Fibroblast of upper back skin (primary cell): ENCODE data around the gene PKP1.
"Not testable (repeated sequence)": the region's sequence is repeated elsewhere in the genome, so short reads cannot be mapped to it uniquely, and the experiment has no call there.

Experiments
- DNase-seq: peaks from one replicate; pipeline ENCODE4 v3.0.0-alpha.2; 2013

Gene PKP1, protein sequence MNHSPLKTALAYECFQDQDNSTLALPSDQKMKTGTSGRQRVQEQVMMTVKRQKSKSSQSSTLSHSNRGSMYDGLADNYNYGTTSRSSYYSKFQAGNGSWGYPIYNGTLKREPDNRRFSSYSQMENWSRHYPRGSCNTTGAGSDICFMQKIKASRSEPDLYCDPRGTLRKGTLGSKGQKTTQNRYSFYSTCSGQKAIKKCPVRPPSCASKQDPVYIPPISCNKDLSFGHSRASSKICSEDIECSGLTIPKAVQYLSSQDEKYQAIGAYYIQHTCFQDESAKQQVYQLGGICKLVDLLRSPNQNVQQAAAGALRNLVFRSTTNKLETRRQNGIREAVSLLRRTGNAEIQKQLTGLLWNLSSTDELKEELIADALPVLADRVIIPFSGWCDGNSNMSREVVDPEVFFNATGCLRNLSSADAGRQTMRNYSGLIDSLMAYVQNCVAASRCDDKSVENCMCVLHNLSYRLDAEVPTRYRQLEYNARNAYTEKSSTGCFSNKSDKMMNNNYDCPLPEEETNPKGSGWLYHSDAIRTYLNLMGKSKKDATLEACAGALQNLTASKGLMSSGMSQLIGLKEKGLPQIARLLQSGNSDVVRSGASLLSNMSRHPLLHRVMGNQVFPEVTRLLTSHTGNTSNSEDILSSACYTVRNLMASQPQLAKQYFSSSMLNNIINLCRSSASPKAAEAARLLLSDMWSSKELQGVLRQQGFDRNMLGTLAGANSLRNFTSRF

DNA sequence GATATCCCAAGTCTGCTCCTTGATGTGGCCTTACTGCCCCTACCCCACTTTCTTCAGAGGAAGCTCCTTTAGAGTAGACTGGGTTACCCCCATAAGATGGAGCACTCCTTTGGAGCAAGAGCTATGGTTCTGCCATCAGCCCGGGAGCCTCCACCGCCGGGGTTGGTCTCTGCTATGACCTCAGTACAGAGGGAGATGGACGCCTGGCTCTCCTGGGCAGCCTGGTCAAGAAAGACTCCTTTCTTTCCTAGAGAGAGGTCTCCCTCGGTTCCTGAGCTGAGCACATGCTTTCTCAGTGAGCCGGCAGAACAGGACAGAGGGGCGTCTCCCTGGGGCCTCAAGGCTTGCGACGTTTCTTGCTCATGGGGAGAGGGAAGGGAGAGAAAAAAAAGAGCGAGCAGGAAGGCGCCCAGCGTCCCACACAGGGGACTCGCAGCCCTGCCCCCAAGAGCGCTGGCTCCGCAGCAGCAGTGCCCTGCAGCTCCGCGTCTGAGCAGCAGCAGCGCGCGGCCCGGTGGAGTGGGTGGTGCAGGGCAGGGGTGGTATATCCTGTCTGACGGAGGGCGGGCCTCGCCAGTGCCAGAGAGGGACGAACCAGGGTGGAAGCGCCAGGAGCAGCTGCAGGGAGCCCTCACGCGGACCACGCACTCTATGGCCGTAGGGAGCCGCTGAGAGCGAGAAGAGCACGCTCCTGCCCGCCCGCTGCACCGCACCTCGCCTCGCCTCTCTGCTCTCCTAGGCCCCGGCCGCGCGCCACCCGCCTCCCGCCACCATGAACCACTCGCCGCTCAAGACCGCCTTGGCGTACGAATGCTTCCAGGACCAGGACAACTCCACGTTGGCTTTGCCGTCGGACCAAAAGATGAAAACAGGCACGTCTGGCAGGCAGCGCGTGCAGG, at the start of gene PKP1:
TSS of gene PKP1 (plus strand) at position 576 of the 899 bp plus-strand sequence. CDS start at position 773, 197 bp downstream.
- DNase-seq: no peak

DNA sequence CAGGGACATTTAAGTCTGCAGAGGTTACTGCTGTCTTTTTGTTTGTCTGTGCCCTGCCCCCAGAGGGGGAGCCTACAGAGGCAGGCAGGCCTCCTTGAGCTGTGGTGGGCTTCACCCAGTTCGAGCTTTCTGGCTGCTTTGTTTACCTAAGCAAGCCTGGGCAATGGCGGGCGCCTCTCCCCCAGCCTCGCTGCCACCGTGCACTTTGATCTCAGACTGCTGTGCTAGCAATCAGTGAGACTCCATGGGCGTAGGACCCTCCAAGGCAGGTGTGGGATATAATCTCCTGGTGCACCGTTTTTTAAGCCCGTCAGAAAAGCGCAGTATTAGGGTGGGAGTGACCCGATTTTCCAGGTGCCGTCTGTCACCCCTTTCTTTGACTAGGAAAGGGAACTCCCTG, 43.7 kb upstream of the PKP1 start:
- not testable (repeated sequence) for DNase-seq

DNA sequence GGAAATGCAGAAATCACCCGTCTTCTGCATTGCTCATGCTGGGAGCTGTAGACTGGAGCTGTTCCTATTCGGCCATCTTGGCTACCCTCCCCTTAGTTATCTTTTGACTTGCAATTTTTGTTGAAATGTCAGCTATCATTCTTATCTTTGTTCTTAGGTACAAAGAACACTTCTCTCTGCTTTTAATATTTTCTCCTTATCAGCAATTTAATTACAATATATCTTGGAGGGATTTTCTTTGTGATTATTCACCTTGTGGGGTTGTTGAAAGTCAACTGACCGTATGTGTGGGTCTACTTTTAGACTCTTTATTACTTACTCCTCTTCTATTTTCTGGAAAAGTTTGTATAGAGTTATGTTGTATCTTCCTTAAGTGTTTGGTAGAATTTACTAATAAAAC, 43.1 kb upstream of the PKP1 start:
- DNase-seq: no peak

DNA sequence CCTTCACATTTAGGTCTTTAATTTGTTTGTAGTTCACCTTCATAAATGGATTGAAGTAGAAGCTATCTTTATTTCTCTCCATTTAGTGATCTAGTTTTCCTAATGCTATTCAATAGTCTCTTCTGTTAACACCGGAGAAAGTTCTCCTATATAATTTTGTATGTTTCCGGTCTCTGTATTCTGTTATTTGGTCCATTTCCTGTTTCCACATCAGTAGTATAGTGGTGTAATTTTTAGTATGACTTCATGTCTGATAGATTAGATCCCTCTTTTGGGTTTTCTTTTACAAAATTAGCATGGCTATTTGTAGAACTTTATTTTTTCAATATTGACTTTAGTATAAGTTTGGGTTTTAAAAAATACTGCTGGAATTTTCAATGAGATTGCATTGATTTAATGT, 41.6 kb upstream of the PKP1 start:
- DNase-seq: no peak

DNA sequence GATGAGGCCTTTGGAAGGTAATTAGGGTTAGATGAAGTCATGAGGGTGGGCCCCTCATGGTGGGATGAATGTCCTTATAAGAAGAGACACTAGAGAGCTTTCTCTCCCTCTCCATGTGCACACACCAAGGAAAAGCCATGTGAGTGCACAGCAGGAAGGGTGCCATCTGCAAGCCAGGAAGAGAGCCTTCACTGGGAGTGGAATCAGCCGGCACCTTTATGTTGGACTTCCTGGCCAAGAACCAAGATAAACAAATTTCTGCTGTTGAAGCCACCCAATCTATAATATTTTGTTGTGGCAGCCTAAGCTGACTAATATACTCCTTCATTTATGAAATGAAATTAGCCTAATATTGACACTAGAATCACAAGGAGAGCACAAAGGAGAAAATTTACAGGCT, 38.2 kb upstream of the PKP1 start:
- no peak for DNase-seq

DNA sequence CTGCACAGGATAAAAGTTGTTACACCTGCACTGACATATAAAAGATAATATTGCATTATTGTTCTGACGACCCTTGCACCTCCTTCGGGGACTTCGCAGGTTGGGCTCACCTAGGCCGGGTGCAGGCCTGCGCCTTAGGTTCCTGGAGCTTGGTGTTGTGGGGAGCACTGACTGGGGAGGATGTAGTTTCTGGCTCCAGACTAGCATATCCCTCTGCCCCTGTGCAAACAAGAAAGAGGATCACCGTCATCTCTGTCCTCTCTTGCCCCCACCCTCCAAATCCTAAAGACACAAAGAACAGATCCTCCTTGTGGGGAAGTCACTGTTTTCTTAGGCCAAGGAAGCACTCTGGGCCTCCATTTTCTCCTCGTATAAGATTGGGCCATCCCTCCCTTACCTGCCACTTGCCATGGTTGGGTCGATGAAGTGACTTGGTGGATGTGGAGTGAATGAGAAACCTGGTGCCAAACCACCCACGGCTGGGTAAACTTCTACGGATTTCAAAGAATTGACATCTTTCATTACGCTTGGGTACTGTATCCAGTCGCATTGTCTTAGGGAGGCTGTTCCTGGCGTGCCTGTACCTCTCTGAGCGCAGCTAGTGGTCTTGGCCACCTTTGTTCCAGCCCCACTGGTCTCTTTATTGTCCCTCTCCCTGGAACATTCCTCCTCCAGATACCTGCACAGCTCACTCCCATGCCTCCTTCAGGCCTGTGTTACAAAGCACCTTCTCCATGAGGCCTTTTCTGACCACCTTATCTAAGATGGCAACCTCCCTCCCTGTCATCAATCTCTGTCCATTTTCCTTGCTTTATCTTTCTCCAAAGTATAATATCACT, 34.4 kb upstream of the PKP1 start:
- DNase-seq: no peak

DNA sequence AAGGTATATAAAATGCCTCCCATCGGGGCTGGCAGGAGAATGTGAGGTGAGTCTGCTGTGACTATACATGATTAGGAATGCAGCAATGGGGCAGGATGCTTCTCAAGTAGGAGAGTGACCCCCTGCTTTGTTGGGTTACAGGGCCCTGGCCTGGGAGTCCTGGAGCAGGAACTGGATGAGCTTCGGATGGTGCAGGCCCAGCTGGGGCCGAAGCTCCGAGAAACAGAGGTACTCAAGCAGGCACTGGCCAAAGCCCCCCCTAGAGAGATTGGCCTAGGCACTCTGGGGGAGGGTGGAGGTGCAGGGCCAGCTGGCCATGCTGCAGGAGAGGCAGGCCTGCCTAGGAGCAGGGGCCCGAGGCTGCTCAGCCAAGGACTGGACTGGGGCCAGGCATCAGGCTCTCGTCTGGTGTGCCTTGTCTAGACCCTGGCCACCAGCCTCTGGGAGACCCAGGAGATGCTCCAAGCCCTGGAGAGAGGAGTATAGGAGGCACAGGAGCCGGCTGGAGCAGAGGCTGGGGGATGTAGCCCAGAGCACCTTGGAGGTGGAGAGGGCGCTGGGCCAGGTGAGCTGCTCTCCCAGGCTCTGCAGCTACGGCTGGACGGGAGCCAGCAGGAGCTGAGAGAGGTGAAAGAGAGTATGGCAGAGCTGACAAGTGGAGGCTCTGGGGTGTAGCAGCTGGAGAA, 32.8 kb upstream of the PKP1 start:
- no peak for DNase-seq

DNA sequence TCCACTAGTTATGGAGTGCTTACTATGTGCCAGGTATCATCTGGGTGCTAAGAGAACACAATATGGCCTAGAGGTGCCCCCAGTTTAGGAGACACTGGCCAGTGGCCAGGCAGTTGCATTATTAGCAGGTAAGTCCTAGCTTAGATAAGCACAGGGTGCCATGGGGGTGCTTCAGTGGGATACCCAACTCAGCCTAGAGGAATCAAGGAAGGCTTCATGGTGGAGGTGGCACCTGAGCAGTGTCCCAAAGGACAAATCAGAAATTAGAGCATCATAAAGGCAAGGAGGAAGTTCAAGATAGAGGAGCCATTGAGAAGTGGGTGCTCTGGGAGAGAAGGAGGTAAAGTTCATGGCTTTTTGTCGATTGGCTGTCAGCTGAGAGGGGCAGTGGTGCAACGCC, 31.9 kb upstream of the PKP1 start:
- DNase-seq: no peak

DNA sequence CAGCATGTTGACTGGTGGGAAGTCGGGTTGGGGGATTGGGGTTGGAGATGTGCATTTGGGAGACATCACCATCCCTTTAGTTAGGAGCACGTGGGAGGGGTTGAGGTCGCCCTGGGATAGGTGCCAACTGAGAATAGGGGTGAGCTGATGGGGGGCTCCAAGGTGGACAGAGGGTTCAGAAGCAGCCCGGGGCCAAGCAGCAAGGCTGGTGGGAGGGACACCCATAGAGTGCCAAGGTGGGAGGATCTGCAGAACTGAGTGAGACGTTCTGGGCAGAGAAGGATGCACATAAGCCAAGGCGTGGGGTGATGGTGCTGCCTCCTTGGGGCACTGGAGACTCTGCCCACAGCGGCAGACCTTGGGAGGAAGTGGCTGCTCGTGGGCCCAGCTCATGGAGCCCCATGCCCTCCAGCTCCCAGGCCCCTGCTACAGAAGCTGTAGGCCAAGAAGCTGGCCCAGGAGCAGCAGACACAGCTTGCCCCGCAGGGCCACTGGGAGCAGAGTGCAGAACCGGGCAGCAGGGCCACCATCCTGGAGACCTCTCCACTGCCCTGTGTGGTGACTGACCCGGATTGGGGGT, 31.4 kb upstream of the PKP1 start:
- no peak for DNase-seq

DNA sequence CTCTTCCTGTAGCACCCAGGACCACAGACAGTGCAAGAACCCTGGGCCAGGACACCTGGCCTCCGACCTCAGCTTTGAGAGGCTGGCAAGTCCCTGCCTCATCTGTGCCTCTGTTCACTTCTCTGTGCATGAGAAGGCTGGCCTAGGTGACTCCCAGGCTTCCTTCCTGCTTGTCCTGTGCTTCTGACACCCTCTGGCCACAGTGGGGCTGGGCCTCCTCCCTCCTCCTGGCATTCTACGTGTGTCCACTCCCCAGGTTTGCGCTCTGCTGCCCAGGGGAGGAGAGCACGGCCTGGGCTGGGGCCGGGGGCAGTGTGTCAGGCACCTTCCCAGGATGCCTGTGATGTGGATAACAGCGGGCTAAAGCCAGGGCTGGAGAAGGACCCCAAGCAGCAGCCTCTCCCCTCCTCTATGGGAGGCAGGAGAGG, 30.3 kb upstream of the PKP1 start:
- no peak for DNase-seq

DNA sequence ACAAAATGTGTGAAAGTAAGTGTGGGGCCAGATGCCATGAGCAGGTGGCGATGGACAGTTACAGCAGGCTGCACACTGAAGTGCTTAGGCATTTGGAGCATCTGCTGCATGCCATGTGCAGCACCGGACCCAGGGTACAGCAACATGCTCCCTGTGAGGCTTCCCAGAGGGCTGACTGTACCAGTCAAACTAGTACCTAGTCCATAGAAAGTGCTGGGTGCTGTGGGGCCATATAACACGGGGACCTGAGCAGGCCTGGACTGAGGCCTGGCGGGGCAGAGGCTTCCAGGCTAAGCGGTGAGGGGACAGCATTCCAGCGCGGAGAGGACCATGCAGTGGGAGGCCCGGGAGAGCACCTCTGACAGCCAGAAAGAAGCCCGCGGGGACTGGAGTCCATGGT, 29.9 kb upstream of the PKP1 start:
- no peak for DNase-seq

DNA sequence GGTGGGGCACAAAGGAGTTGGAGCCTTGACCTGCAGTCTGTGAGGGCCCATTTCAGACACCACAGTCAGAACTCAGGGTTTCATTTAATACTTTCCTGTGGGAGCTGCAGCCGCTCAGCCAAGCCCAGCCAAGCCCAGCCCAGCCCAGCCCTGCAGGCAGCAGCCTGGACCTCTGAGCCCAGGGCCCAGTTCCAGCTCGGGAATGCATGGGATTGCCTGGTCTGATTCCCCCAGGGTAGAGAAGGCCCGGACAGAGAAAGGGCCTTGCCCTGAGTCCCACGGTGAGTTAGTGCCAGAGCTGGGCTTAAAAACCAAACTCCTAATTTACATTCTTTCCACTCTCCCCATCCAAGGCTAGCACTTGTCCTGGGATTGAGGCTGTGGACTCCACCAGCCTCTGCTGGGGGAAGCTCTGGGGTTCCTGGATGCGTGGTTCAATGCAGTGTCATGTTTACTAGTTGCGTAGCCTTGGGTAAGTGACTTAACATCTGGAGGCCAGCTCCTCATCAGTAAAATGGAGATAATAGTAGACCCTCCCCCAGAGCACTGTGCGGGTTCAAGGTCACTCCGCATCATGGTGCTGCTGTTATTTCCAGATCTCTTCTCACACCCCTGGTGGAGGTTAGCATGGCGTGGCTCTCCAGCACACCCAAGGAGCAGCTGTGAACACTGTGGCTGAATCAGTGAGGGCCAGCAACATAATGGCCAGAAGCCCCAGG, 29.2 kb upstream of the PKP1 start:
- DNase-seq: no peak

DNA sequence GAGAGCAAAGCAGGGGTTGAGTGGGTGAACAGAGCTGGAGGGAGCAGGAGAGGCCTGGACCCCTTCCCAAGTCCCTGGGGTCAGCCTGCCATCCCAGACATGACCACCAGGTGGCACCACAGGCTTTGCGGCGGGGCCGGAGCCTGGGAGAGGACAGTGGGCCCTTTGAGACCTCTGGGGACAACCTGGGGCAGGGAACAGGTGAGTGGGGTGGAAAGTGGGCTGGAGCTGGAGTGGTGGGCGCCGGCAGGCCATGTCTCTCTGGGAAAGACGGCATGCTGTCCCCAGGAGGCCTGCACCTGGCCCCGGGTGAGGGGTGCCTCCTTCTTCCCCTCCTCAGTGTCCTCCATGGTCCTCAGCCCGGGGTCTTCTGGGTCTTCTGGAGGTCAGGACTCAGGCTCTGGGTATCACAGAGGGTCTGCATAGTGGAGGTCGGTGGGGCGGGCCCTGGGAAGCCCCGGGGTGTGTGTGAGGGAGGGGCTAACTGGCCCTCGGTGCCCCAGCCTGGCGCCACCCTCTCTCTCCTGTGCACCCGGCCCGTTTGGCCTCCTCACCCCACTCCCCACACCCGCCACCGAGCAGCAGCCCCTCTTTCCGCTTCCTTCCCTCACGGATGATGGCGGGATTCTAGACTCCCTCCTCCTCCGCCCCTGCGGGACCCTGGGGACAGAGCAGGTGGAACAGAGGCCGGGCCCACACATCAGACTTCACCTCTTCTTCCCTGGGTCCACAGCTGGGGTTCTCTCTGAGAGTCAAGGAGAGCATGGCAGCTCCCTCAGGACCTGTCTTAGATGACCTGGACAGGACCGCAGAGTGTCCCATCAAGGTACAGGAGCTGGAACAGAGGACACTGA, 28.5 kb upstream of the PKP1 start:
- DNase-seq: peak; percentile 33

DNA sequence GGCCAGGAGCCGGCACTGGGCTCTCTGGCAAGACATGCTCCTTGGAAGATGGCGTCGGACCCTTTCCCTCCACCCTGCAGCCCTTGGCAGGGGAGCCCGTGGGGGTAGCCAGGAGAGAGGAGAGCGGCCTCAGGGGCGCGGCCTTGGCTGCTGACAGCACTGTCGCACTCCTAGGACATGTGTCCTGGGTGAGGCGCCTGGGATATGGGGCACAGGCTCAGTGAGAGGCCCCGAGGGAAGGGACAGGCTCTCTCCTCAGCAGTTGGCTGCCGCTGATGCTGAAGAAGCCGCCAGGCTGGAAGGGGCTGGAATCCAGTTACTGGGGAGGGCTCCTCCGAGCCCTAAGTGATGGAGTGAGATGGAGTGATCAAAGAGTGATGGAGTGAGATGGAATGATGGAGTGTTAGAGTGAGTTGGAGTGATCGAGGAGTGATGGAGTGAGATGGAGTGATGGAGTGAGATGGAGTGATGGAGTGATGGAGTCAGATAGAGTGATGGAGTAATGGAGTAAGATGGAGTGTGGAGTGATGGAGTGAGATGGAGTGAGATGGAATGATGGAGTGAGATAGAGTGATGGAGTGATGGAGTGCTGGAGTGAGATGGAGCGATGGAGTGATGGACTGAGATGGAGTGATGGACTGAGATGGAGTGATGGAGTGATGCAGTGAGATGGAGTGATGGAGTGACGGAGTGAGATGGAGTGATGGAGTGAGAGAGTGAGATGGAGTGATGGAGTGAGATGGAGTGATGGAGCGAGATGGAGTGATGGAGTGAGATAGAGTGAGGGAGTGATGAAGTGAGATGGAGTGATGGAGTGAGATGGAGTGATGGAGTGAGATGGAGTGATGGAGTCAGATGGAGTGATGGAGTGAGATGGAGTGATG, 27.6 kb upstream of the PKP1 start:
- no peak for DNase-seq

DNA sequence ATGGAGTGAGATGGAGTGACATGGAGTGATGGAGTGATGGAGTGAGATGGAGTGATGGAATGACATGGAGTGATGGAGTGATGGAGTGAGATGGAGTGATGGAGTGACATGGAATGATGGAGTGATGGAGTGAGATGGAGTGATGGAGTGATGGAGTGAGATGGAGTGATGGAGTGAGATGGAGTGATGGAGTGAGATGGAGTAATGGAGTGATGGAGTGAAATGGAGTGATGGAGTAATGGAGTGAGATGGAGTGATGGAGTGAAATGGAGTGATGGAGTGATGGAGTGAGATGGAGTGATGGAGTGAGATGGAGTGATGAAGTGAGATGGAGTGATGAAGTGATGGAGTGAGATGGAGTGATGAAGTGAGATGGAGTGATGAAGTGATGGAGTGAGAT, 25.2 kb upstream of the PKP1 start:
- DNase-seq: not testable (repeated sequence)

DNA sequence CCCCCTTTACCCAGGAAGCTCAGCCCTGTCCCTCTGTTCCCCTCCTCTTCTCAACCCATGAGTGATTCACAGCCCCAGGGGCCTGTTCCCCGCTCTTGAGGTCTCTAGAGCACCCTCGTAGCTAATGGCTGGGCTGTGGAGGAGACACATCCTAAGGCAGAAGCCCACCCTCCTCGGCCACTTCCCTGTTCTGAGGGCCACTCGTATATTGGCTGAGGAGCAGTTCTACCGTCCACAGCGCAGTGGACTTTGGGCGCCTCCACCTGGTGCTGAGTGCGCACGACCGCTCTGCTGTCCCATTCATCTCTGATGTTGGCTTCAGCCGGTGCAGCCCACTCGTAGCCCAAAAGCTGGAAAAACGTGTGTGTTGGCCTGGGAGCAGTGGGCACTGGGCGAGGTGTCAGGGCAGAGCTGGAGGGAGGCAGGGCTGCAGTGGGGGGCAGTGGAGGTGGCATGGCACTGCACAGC, 24.5 kb upstream of the PKP1 start:
- DNase-seq: no peak

DNA sequence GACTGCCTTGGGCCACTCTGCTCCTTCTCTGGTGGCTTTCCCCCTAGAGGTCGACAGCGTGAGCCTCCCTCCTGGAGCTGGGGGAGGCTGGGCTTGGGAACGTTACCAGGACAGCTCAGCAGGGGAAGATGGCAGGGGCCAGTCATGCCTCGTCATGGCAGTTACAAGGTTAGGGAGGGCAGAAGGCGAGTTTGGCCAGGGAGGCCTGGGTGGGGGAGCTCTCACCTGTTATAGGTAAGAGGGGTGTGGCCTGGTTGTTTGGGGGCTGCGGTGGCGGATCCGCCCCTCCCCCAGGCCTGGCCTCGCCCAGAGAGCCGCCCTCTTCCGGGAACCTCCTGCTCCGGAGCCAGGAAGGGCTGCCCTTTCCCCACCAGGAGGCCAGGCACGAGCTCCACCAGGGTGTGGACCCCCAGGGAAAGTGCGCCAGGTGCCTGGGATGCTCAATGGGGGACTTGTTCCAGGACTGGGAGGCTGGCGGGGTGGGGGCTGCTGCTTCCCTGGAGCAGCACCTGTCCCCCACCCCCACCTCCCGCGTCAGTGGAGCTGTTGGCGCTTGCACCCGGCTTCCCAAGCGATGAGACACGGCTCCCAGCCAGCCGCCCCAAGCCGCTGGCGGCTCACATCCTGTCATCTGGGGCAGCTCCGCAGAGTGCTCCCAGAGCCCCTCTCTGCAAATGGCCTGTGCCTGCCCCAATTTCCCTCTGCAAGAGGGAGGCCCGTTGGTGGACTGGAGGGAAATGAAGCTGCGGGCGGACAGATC, 23.6 kb upstream of the PKP1 start:
- peak; percentile 46 for DNase-seq

DNA sequence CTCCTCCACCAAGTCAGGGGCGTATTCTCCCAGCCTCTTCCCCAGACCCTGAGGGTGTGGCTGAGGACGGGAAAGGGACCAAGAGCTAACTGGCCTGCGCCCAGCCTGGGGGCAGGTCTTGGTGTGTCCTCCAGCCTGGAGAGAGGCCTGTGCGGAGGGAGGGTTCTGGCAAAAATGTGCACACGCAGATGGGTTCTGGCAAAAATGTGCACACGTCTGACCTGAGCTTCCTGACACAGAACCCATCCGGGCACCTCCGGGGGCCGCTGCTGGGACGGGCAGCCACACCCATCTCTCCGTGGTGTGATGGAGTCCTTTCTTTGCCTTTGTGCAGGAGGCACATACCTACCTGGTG, 23.1 kb upstream of the PKP1 start:
- DNase-seq: no peak
